GM18909 (cell line): ENCODE data around the gene BET1L.
"Not testable (repeated sequence)": the region's sequence is repeated elsewhere in the genome, so short reads cannot be mapped to it uniquely, and the experiment has no call there.

Experiments
- ATAC-seq: cut with Tn5 transposase; IDR thresholded peaks from one replicate; pipeline ENCODE4 v1.9.1; 2021; ENCODE audit warnings: mild to moderate bottlenecking; ENCODE audit not compliant: unreplicated experiment, poor library complexity

The BET1L gene

DNA sequence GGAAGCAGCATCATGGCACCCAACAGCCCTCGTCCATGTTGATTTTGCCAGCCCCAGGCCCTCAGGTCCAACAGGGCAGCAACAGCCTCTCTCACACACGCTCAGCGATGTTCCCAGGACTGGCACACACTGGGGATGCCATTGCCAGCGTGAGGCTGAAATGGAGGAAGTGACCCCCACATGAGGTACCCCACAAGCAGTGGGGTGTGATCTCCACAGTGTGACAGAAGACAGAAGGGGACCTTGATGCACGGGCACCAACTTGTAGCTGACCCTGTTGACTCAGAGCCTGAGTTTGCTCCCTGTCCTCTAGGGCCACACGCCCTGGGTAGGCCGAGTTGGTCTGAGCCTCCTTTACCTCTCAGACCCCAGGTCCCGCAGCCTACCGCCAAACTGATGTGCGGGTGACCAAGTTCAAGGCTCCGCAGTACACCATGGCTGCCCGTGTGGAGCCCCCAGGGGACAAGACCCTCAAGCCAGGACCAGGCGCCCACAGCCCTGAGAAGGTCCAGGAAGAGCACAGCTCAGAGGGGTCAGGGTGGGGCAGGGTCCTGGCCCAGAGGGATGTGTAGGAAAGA, 8.1 kb downstream of the BET1L start:
- no peak for ATAC-seq

DNA sequence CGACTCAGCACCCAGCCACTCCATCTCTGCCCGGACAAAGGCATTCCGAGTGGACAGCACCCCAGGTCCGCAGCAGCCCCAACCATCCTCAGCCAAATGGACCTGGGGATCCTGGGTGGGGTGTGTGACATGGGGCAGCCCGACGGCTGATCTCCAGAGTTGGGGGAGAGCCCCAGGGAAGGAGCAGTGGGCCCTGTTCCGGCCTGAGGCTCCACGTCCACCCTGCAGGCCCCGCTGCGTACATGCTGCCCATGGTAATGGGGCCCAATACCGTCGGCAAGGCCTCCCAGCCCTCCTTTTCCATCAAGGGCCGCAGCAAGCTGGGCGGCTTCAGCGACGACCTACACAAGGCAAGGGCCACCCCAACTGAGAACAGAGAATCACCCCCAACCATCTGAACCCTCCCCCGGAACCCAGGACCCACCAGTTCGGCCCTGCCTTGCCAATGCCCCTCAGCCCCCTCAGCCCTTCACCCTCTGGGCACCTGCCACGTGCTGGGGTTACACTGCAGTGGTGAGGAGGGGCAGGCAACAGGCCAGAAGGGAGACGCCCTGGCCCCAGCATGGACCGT, 8.9 kb downstream of the BET1L start:
- ATAC-seq = no peak

DNA sequence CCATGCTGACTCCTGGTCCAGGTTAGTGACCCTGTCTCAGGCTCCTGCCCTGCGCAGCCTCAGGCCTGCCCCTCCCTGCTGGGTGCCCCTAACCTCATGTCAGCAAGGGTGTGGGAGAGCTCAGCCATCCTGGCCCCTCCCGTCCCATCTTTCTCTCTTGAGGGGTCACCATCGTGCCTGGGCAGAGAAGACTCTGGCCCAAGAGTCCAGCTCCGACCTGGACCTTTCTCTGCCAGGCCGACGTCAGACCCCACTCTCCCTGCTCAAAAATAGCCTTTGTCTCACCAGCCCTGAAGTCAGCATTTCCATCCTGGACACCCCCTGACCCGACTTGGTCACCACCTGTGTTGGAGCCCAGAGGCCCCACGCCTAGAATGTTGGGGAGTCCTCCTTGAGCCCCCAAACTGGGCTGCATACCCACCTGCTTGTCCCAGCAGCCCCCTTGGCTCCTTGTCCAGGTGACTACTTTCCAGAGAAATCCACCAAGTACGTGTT, 9.4 kb downstream of the BET1L start:
- ATAC-seq = no peak

DNA sequence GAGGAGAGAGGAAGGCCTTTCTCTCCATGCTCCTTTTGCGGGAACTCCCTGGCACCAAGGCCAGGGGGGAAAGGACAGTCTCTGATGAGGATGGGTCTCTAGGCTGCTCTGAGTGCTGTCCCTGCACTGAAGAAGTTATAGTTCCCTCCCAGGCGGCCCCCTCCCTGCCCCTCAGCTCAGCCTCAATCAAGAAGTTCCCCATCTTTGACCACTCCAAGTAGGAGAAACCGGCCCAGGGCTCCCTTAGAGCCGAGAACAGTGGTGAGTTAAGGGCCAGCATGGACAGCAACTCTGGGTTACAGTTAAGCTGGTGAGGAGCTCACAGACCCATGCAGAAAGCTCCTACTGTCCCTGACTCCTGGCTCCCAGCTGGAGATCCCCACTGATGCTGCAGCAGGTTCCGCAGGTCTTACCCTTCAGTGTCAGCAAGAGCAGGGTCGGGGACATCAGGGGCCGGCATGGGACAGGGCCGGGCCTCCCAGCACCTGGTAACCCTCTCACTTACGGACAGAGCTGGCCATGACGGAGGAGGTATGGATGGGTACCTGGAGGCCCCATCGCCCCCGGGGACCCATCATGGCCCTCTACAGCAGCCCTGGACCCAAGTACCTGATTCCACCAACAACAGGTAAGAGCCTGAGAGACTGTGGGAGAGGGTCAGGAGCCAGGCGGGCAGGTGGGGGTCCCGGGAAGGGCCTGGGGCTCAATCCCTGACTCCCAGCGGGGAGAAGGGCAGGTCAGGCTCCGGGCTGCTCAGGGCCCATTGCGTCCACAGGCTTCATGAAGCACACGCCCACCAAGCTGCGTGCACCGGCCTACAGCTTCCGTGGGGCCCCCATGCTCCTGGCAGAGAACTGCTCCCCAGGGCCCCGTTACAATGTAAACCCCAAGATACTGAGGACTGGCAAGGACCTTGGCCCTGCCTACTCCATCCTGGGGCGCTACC, 10.1 kb downstream of the BET1L start:
- ATAC-seq = no peak

DNA sequence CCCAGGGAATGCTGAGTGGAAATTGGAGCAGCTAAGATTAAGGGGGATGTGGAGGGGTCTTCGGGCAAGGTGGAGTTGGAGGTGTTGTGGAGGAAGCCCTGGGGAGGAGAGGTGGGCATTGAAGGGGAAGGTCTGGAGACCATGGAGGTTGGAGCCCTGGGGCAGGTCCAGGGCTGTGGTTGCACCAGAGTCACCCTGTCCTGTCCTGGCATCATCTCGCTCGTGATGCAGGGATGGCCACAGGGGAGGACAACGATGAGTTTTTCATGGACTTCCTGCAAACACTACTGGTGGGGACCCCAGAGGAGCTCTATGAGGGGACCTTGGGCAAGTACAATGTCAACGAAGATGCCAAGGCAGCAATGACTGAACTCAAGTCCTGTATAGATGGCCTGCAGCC, 13.7 kb downstream of the BET1L start:
- ATAC-seq = not testable (repeated sequence)

DNA sequence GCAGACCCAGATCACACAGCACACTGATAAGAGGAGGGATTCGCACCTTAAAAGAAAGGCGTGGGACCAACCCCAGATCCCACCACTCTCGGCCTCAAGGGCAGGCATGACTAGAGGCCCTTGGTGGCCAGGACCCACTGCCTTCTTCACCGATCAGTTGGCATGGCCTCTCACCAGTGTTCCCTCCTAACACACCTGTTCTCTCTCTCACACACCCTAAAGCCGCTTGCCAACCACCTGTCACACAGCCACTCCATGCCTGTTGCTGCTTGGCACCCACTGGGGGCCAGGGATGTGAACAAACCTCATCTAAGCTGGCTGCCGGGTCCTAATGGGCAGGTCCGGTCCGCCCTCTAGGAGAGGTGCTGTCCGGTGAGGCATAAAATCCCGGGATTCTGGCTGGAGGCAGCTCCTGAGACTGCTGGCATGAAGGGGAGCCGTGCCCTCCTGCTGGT, 14.5 kb downstream of the BET1L start, which contains the start of gene SCGB1C1:
SCGB1C1 (plus strand) TSS at position 405 of the 455 bp plus-strand sequence; CDS start at position 427, 22 bp downstream.
- not testable (repeated sequence) for ATAC-seq

DNA sequence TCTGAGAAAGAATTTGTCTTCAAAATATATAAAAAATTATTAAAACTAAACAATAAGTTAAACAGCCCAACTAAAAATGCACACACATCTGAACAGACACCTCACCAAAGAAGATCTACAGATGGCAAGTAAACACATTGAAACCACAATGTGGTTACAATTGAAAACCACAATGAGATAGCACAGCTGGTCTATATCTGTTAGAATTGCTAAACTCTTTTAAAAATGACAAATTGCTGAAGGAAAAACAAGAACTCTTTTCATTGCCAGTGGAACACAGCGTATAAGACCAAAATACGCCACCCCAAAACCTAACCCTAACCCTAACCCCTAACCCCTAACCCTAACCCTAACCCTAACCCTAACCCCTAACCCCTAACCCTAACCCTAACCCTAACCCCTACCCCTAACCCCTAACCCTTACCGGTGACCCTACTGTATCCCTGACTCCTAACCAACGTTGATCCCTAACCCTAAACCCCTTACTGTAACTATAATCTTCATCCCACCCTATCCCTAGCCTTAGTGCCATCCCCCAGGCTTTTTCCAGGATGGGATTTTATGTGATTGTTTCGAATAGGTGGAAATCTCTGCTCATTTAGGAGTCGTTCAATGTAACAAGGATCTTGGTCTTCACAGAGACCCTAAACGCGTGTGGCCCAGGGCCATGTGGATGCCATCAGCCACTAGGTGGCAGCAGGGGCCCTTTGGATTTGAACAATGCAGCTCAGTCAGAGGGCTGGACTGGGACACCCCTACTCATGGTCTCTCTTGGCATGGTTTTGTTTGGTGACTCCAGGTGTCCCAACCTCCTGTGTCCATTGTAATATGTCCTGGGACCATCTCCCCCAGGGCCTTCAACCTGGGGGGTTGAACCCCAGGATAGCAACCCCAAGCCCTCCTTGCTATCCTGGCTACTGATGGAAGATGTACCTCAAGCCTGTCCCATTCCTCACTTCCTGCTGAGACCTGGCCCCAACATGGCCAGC, 15.4 kb downstream of the BET1L start:
- not testable (repeated sequence) for ATAC-seq

DNA sequence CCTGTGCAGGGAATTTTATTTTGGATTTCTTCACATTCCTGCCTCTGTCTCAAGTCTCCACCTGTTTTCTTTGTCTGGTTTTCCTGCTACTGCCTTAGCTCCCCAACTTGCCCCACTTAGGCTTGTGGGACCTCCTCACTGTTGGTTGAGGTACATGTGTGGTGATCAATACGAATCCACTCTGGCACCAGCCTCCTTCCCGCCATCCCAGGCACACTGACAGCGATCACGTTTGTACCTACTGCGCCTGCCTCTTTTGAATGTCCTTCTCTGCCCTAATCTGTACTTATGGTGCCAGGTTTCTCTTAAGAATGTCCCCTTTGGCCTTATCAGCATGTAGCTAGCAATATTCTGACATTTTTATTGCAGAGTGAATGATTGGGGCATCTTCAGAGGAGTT, 16.7 kb downstream of the BET1L start:
- not testable (repeated sequence) for ATAC-seq

DNA sequence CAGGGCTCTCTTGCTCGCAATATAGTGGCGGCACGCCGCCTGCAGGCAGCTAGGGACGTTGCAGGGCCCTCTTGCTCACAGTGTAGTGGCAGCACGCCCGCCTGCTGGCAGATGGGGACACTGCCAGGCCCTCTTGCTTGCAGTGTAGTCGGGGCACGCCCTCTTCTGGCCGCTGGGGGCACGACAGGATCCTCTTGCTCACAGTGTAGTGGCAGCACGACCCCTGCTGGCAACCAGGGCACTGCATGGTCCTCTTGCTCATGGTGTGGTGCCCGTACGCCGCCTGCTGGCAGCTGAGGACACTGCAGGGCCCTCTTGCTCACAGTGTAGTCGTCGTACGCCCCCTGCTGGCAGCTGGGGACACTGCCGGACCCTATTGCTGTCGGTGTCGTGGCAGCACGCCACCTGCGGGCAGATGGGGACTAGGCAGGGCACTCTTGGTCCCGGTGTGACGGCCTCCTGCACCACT, 17.3 kb downstream of the BET1L start:
- ATAC-seq = peak; percentile 81

DNA sequence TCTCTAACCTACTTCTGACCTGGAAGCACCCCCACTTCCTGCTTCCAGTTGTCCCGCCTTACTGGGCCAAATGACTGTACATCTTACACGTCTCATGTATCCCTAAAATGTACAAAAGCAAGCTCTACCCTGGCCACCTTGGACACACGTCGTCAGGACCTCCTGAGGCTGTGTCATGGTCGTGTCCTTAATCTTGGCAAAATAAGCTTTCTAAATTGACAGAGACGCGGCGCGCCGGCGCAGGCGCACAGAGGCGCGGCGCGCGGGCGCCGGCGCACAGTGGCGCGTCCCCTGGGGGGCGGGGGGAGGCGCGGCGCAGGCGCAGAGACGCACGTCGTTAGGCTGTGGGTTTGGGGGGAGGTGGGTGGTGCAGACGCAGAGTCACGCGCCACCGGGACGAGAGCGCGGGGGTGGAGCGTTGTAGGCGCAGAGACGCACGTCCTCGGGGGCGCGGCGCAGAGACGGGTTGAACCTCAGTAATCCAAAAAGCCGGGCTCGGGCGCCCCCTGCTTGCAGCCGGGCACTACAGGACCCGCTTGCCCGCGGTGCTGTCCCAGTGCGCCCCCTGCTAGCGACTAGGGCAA, 17.9 kb downstream of the BET1L start:
- ATAC-seq = peak; percentile 33

DNA sequence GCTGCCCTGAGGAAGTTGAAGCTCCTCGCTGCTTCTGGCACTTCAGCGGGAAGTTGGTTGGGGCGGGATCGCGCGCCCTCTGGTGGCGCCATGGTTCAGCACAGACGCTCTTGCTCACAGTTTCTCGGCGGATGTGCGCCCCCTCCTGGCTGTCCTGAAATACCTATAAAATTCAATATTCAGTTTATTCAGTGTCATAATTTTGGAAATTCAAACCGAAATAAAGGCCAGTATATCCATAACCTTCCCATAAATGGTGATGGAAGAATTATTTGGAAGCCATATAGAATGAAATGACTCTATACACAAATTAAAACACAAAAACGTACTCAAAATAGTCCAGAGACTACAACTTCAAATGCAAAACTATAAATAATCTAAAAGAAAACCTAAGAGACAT, 27.0 kb downstream of the BET1L start:
- ATAC-seq = not testable (repeated sequence)
